Measurements from ENCODE around the gene CRELD2. TPM values are rescaled to one million over a fixed set of nuclear protein-coding genes. Genes with fewer than 3 reads are reported as not detected.

The CRELD2 gene, protein sequence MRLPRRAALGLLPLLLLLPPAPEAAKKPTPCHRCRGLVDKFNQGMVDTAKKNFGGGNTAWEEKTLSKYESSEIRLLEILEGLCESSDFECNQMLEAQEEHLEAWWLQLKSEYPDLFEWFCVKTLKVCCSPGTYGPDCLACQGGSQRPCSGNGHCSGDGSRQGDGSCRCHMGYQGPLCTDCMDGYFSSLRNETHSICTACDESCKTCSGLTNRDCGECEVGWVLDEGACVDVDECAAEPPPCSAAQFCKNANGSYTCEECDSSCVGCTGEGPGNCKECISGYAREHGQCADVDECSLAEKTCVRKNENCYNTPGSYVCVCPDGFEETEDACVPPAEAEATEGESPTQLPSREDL
- total RNA-seq (2016; rRNA removed; fragmentation: Illumina TruSeq; extraction: Trizol) (19.6 and 44.7 TPM in 2 replicates), polyA plus RNA-seq (2011; rRNA removed) (17.2 and 20.2 TPM in 2 replicates), polyA minus RNA-seq (2011; rRNA and poly(A)+ RNA removed; ENCODE audit: low replicate concordance) (6.9 and 14.7 TPM in 2 replicates), Bru-seq, nascent RNA (percentile 44 among the genes with signal in this experiment), BruChase-seq, experiment 1, labeled RNA remaining after a 6-hour chase (percentile 62 among the genes with signal in this experiment), BruChase-seq, experiment 2, labeled RNA remaining after a 2-hour chase (percentile 52 among the genes with signal in this experiment)
- total RNA-seq (2016; cell fraction: cytosol; rRNA removed; fragmentation: Illumina TruSeq; extraction: Trizol; ENCODE audit: low read depth): 22.4 and 24.2 TPM in 2 replicates
- 18.8 and 46.8 TPM in 2 replicates for total RNA-seq (2016; cell fraction: insoluble cytoplasmic fraction; rRNA removed; fragmentation: Illumina TruSeq; extraction: Trizol)
- total RNA-seq (2016; cell fraction: membrane; rRNA removed; fragmentation: Illumina TruSeq; extraction: Trizol): 27.6 and 29.9 TPM in 2 replicates
- total RNA-seq (2016; cell fraction: nucleus; rRNA removed; fragmentation: Illumina TruSeq; extraction: Trizol): 35.5 and 40.6 TPM in 2 replicates
- 16.7 and 25.6 TPM in 2 replicates for polyA plus RNA-seq (2011; cell fraction: cytosol; rRNA removed)
- 44.2 and 48.8 TPM in 2 replicates for polyA plus RNA-seq (2011; cell fraction: nucleus; rRNA removed)
- polyA plus RNA-seq (2012): 9.4 and 10.2 TPM in 2 replicates
- polyA plus RNA-seq (2016; cell fraction: cytosol; fragmentation: Illumina TruSeq; extraction: Trizol; ENCODE audit: low read depth): 25.8 and 29.9 TPM in 2 replicates
- 22.7 and 25.1 TPM in 2 replicates for polyA plus RNA-seq (2016; cell fraction: insoluble cytoplasmic fraction; fragmentation: Illumina TruSeq; extraction: Trizol; ENCODE audit: low read depth)
- 26.9 and 27.0 TPM in 2 replicates for polyA plus RNA-seq (2016; cell fraction: membrane; fragmentation: Illumina TruSeq; extraction: Trizol; ENCODE audit: low read depth)
- 89.1 and 100 TPM in 2 replicates for polyA plus RNA-seq (2016; cell fraction: nucleus; fragmentation: Illumina TruSeq; extraction: Trizol; ENCODE audit: insufficient read depth, low read depth)
- polyA minus RNA-seq (2011; cell fraction: cytosol; rRNA and poly(A)+ RNA removed): 4.4 and 5.2 TPM in 2 replicates
- 4.5 and 4.7 TPM in 2 replicates for polyA minus RNA-seq (2011; cell fraction: nucleus; rRNA and poly(A)+ RNA removed)
- long read RNA-seq, experiment 1, transcript CRELD2-201 (10 exons, 1,357 nt): major isoform, 71 of 92 reads
- long read RNA-seq, experiment 1, partial matches to known transcripts: 6 of 92 reads
- long read RNA-seq, experiment 1, other reads (novel, unspliced or antisense): 7 of 92 reads
- long read RNA-seq, experiment 2, transcript CRELD2-201 (10 exons, 1,357 nt): major isoform, 16 of 23 reads
- long read RNA-seq, experiment 2, partial matches to known transcripts: 3 of 23 reads
- long read RNA-seq, experiment 2, other reads (novel, unspliced or antisense): 4 of 23 reads

DNA sequence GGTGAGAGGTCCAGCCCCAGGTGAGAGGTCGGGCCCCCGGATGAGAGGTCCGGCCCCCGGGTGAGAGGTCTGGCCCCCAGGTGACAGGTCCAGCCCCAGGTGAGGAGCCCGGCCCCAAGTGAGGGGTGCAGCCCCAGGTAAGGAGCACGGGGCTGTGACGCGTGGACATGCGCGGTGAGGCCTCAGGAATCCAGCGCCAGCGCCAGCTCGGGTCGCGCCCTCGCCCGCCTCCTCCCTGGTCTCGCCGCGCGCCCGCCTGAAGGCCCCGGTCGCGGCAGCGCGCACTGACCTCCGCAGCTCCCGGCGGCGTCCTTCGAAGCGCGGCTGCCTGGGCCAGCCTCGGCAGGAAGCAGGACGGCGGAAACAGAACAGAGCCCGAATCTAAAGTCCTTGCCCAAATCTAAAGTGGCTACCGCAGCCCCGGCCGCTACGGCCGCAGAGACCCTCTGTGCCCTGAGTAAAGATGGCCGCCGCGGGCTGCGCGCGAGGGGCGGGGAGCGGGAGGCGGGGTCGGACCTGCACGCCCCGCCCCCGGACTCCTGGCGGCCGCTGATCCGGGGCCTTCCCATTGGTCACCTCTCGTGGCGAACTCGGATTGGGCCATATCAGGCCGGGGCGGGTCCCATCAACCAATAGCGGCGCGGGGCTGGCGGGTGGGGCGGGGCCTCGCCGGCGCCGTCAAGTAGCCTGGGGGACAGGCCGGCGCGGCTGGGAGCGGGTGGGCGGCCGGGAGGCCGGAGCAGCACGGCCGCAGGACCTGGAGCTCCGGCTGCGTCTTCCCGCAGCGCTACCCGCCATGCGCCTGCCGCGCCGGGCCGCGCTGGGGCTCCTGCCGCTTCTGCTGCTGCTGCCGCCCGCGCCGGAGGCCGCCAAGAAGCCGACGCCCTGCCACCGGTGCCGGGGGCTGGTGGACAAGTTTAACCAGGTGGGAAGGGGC, at the start of gene CRELD2, which contains the start of gene ALG12:
TSS of gene CRELD2 (plus strand) at position 661 of the 937 bp plus-strand sequence. CDS start at position 797, 136 bp downstream.
TSS of gene ALG12 (minus strand) at position 465 of the 937 bp plus-strand sequence. CDS start 4,673 bp downstream, outside the sequence.
- peak within 1 kb of the TSS; percentile 93 for H3K4me2 ChIP-seq (ENCODE audit: low read depth, low read length)
- peaks cover 26% of the 10 kb centered on the region for H3K4me1 ChIP-seq (ENCODE audit: insufficient read depth, low read length)
- no peaks in the 10 kb centered on the region for H3K9me3 ChIP-seq (ENCODE audit: low read length)
- BruUV-seq (replicated peaks): no TSS peak
- H3K4me3 ChIP-seq (replicated peaks in 1 of 3; ENCODE audit: insufficient read depth in 1 of 3, low read depth in 2 of 3, low read length in 3 of 3): peak within 1 kb of the TSS; percentile 82 to 85 (median 83)
- in situ Hi-C loops (cut with HindIII; ENCODE audit: extremely low pct_ligation_motif_present, low pct_unique_long_range_greater_than_20kb) (no loop called here), intact Hi-C loops (cut with micrococcal nuclease; ENCODE audit: unreplicated experiment) (loop anchor here (1.0 to 2.0 kb wide), 3 partner anchors 49 to 151 kb away; partner anchors contain the start of gene ZBED4)
- peak within 1 kb of the TSS; percentile 93 for H3K27ac ChIP-seq (ENCODE audit: extremely low read length, insufficient read depth, low read length)
- H4K20me1 ChIP-seq (ENCODE audit: insufficient read depth, low read length): no peaks in the 10 kb centered on the region
- WGBS (ENCODE audit: low lambda C conversion rate): no CpG with 5 or more reads among the region's 103 CpGs
- ChIA-PET CTCF (ENCODE audit: low intra/inter-chr PET ratio, low total read pairs) (no interaction called here), POLR2A (interaction anchor here (0.7 to 2.1 kb wide), 7 partner anchors 18 to 62 kb away, joined by 3 to 6 read pairs (median 4); no protein-coding TSS in a partner anchor)
- peak; percentile 40 for FAIRE-seq
- no peak within 1 kb of the TSS for H2AFZ ChIP-seq (ENCODE audit: low read length)
- H3K9ac ChIP-seq (ENCODE audit: insufficient read depth, low read depth, low read length): peak within 1 kb of the TSS; percentile 88
- H3K27me3 ChIP-seq (ENCODE audit: control insufficient read depth in 1 of 2, insufficient read depth in 2 of 2, low read length in 2 of 2): no peaks in the 10 kb centered on the region
- peak; percentile 96 for ATAC-seq
- H3K36me3 ChIP-seq (replicated peaks in 1 of 2; ENCODE audit: control insufficient read depth in 1 of 2, insufficient read depth in 2 of 2, low read length in 2 of 2): peaks cover under 1 to 16% of the 10 kb centered on the region in 2 experiments; a peak in 4 of 5 replicates
- peaks cover 10% of the 10 kb centered on the region for H3K79me2 ChIP-seq (ENCODE audit: insufficient read depth, low read length)
- DNase-seq (ENCODE audit: low spot score): peak; percentile 91
- no peak for TF ChIP-seq MEIS1 (CRISPR knock-in tag; IDR thresholded peaks at IDR 0.05; ENCODE audit: borderline replicate concordance)
- TF ChIP-seq SRY (CRISPR knock-in tag; IDR thresholded peaks at IDR 0.05): 0 out of 2 replicates have a peak, but pooled peaks have one; percentile 31
- TF ChIP-seq SP4 (CRISPR knock-in tag; IDR thresholded peaks at IDR 0.05): peak; percentile 98
- no peak for TF ChIP-seq ZNF44 (CRISPR knock-in tag; IDR thresholded peaks at IDR 0.05)
- no peak for TF ChIP-seq ZNF781 (CRISPR knock-in tag; IDR thresholded peaks at IDR 0.05; ENCODE audit: borderline replicate concordance, not compliant biosample characterization)
- peak; percentile 59; the same call in 1 of the 2 replicates for TF ChIP-seq ZNF501 (CRISPR knock-in tag; IDR thresholded peaks at IDR 0.05)
- peak; percentile 85 for TF ChIP-seq NR2C2 (CRISPR knock-in tag; IDR thresholded peaks at IDR 0.05; ENCODE audit: borderline replicate concordance)
- TF ChIP-seq SNAPC2 (CRISPR knock-in tag; IDR thresholded peaks at IDR 0.05): no peak
- TF ChIP-seq HHEX (CRISPR knock-in tag; IDR thresholded peaks at IDR 0.05): no peak
- no peak for TF ChIP-seq RNF2 (conservative IDR thresholded peaks at IDR 0.05; ENCODE audit: low read depth)
- no peak for TF ChIP-seq CHD4 (IDR thresholded peaks at IDR 0.05; ENCODE audit: borderline replicate concordance, low read length)
- TF ChIP-seq E2F1 (CRISPR knock-in tag; IDR thresholded peaks at IDR 0.05): peak; percentile 53; the same call in 1 of the 2 replicates
- no peak for TF ChIP-seq ZNF550 (CRISPR knock-in tag; IDR thresholded peaks at IDR 0.05; ENCODE audit: borderline replicate concordance)

Measured in HepG2 (cell line).